HFFc6 (cell line): Measurements from ENCODE around the gene NAV1. TPM values are rescaled to one million over a fixed set of nuclear protein-coding genes. Genes with fewer than 3 reads are reported as not detected.
"Not testable (repeated sequence)": the region's sequence is repeated elsewhere in the genome, so short reads cannot be mapped to it uniquely, and the experiment has no call there.

ENCODE experiments used
- DNase-seq: peaks from one replicate; pipeline ENCODE4 v3.0.0-alpha.2; 2018
- H3K27ac Mint-ChIP-seq: 2 replicates; pipeline ENCODE4 v1.8.0; 2020; ENCODE audit warnings: mild to moderate bottlenecking, mixed read lengths
- H3K27me3 Mint-ChIP-seq: 2 replicates; pipeline ENCODE4 v1.8.0; 2021; ENCODE audit warnings: mild to moderate bottlenecking, moderate library complexity, mixed read lengths; ENCODE audit not compliant: insufficient read depth
- H3K36me3 Mint-ChIP-seq: 2 replicates; pipeline ENCODE4 v1.8.0; 2021; ENCODE audit warnings: low read depth, mixed read lengths
- H3K4me1 Mint-ChIP-seq: 2 replicates; pipeline ENCODE4 v1.8.0; 2020; ENCODE audit warnings: low read depth, mixed read lengths
- H3K4me3 Mint-ChIP-seq: 2 replicates; pipeline ENCODE4 v1.8.0; 2020; ENCODE audit warnings: mild to moderate bottlenecking, moderate library complexity, mixed read lengths
- H3K9me3 Mint-ChIP-seq: 2 replicates; pipeline ENCODE4 v1.8.0; 2020; ENCODE audit warnings: mild to moderate bottlenecking, mixed read lengths
- long read RNA-seq: library from polyadenylated mRNA; unstranded; transcript quantifications from one replicate; pipeline ENCODE4 v2.0.0, GENCODE V29; 2019
- total RNA-seq, 6 experiments: library from RNA; stranded (reverse); fragmentation: NEBNext Ultra II Directional; extraction: Animal tissue kit (Norgen Biotek cat#: 25700); gene quantifications; 2 replicates in 1 of 6; 3 replicates in 5 of 6; pipeline ENCODE4 v1.2.3, GENCODE V29; 2021
- TF ChIP-seq, protein P1 (sequence below): fragments of 200-600 bp; sonication (generic); IDR thresholded peaks from 2 replicates; pipeline ENCODE4 v1.5.0; 2021; ENCODE audit warnings: antibody characterized with exemption, mild to moderate bottlenecking

NAV1 gene
- 10 to 100 TPM; 72.9 to 88.0 (median 78.4) TPM for total RNA-seq
- long read RNA-seq, partial matches to known transcripts, result 9 of 23 reads
- long read RNA-seq, other reads (novel, unspliced or antisense), result 14 of 23 reads

DNA sequence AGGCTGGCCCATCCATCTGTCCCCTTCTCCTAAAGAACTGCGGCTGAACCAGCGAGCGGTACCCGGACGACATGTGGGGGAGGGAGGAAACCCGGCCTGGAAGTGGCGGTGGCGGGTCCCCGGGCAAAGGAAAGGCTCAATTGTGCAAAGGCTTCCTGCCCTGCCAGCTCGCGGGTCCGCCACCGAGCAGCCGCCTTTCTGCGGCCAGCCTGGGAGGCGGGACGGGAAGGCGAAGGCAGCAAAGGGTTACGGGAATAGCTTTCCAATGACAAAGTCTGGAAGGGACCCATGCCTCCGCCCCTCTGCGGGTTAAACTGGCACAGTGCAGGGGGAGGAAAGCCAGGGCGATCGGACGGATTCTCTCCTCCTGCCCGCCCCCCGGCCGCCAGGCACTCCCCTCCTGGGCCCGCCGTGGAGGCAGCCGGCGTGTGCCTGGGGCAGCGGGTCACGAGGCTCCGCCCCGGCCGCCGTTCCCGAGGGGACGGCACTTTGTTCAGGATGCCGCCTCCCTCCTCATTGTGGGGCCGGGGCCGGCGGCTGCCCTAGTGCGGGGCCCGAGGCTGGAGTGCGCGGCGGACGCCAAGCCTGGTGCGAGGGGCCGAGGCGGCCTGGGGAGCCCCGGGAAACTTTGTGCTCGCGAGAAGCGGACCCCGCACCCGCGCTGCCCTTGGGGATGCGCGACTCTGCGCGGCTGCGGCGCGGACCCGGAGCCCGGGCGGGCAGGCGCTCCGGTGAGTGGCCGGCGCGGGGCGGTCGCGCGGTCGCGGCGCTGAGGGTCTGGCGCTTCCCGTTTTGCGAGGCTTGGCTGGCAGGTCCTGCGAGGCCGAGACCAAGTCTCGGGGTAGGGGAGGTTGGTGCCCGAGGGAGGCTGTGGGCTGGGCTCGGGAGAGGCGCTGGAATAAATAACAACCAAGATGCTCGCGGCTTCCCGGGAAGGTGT is at the start of gene NAV1:
TSS of gene NAV1 (plus strand) at position 516 of the 940 bp plus-strand sequence. CDS start 83,758 bp downstream, outside the sequence.
- peak; percentile 90 for DNase-seq
- peaks cover 6% of the 10 kb centered on the region; the same call in 1 of the 2 replicates for H3K36me3 Mint-ChIP-seq
- H3K4me1 Mint-ChIP-seq, result peaks cover 84% of the 10 kb centered on the region
- H3K27me3 Mint-ChIP-seq, result peaks cover 2% of the 10 kb centered on the region; the same call in 1 of the 2 replicates
- no peaks in the 10 kb centered on the region for H3K9me3 Mint-ChIP-seq
- H3K4me3 Mint-ChIP-seq, result peak within 1 kb of the TSS; percentile 89
- TF ChIP-seq, protein P1, sequence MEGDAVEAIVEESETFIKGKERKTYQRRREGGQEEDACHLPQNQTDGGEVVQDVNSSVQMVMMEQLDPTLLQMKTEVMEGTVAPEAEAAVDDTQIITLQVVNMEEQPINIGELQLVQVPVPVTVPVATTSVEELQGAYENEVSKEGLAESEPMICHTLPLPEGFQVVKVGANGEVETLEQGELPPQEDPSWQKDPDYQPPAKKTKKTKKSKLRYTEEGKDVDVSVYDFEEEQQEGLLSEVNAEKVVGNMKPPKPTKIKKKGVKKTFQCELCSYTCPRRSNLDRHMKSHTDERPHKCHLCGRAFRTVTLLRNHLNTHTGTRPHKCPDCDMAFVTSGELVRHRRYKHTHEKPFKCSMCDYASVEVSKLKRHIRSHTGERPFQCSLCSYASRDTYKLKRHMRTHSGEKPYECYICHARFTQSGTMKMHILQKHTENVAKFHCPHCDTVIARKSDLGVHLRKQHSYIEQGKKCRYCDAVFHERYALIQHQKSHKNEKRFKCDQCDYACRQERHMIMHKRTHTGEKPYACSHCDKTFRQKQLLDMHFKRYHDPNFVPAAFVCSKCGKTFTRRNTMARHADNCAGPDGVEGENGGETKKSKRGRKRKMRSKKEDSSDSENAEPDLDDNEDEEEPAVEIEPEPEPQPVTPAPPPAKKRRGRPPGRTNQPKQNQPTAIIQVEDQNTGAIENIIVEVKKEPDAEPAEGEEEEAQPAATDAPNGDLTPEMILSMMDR, result no peak
- peak within 1 kb of the TSS; percentile 99 for H3K27ac Mint-ChIP-seq

- TF ChIP-seq, protein P1, result no peak
- no peaks in the 10 kb centered on the region for H3K9me3 Mint-ChIP-seq
- peaks cover 88% of the 10 kb centered on the region for H3K4me1 Mint-ChIP-seq
- DNase-seq, result peak; percentile 65
- peak overlapping the region; percentile 95 for H3K27ac Mint-ChIP-seq
- H3K27me3 Mint-ChIP-seq, result peaks cover 20% of the 10 kb centered on the region
- H3K36me3 Mint-ChIP-seq, result peaks cover 92% of the 10 kb centered on the region
- peak overlapping the region; percentile 66 for H3K4me3 Mint-ChIP-seq
These were observed 49.2 kb upstream of the NAV1 start for GRCh38 chr1:201489643-201490261.

GRCh38 chr1:201490708-201491131 is 48.2 kb upstream of the NAV1 start:
- H3K27ac Mint-ChIP-seq, result peak overlapping the region; percentile 95
- no peaks in the 10 kb centered on the region for H3K9me3 Mint-ChIP-seq
- H3K4me3 Mint-ChIP-seq, result peak overlapping the region; percentile 59
- H3K36me3 Mint-ChIP-seq, result peaks cover 95% of the 10 kb centered on the region
- TF ChIP-seq, protein P1, result no peak
- peaks cover 93% of the 10 kb centered on the region for H3K4me1 Mint-ChIP-seq
- no peak for DNase-seq
- H3K27me3 Mint-ChIP-seq, result peaks cover 21% of the 10 kb centered on the region

DNA sequence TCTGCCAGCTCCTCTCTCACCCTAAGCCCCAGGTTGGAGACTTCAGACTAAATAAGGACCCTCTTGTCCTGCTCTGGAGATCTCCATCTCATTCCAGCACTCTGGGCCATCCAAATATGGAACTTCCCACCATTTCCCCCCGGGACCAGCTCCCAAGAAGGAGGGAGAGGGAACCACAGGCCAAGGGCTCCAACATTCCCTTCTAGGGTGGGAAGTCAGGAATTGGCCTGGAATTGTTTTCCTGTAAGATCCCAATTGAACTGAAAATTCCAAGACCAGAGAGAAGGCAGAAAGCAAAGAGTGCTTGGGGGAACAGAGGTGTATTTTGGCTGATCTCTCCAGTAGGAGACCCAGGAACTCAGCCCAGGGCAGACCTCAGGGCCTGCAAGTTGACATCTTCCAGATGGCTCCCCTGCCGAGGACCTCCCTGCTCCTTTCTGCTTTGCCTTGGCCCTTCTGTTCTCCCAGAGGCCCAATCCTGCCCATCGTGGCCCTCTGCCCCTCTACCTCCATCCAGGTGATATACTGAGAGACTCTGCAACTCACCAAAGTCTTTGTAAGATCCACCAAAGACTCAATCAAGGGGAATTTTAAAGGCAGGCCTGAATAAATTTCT is 46.9 kb upstream of the NAV1 start:
- peaks cover 94% of the 10 kb centered on the region for H3K36me3 Mint-ChIP-seq
- H3K9me3 Mint-ChIP-seq, result no peaks in the 10 kb centered on the region
- peaks cover 27% of the 10 kb centered on the region for H3K27me3 Mint-ChIP-seq
- H3K27ac Mint-ChIP-seq, result peak overlapping the region; percentile 95
- TF ChIP-seq, protein P1, result no peak
- H3K4me3 Mint-ChIP-seq, result peak overlapping the region; percentile 59
- DNase-seq, result no peak
- peaks cover 93% of the 10 kb centered on the region for H3K4me1 Mint-ChIP-seq

DNA sequence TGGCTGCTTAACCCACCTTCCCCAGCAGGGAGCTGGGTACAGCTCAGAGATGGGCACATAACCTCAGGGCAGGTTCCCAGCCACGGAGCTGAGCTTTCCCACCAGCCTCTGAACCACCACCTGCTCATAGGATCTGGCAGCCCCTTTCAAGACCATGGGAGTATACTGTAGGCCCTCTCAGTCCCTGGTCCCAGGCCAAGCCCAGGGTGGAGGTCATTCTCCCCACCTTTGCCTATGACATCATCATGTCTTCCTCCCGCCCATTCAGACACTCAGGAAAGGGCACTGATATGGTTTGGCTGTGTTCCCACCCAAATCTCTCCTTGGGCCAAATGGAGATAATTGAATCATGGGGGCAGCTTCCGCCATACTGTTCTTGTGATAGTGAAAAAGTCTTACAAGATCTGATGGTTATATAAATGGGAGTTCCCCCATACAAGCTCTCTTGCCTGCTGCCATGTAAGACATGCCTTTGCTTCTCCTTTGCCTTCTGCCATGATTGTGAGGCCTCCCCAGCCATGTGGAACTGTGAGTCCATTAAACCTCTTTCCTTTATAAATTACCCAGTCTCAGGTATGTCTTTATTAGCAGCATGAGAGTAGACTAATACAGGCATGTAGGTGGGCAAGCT is 45.8 kb upstream of the NAV1 start:
- H3K4me3 Mint-ChIP-seq, DNase-seq, H3K9me3 Mint-ChIP-seq: not testable (repeated sequence)
- peak overlapping the region; percentile 95 for H3K27ac Mint-ChIP-seq
- H3K4me1 Mint-ChIP-seq, result peaks cover 91% of the 10 kb centered on the region
- H3K27me3 Mint-ChIP-seq, result peaks cover 30% of the 10 kb centered on the region
- H3K36me3 Mint-ChIP-seq, result peaks cover 90% of the 10 kb centered on the region
